HEK293T (cell line): ENCODE results near the gene OCA2.

ENCODE experiments used
- ARNT ChIP-seq: fragments of 450-650 bp; IDR thresholded peaks from 2 replicates; pipeline ENCODE4 v1.6.1; 2017; ENCODE audit warnings: mild to moderate bottlenecking
- BHLHE40 ChIP-seq: fragments of 450-650 bp; IDR thresholded peaks from 2 replicates; pipeline ENCODE4 v1.6.1; 2016; ENCODE audit warnings: mild to moderate bottlenecking, moderate library complexity, borderline replicate concordance
- CTBP1 ChIP-seq: fragments of 450-650 bp; IDR thresholded peaks from 2 replicates; pipeline ENCODE4 v1.6.1; 2016; ENCODE audit warnings: borderline replicate concordance
- ELF4 ChIP-seq: fragments of 450-650 bp; IDR thresholded peaks from 2 replicates; pipeline ENCODE4 v1.6.1; 2017; ENCODE audit warnings: antibody characterized with exemption
- FOXA1 ChIP-seq: fragments of 450-650 bp; IDR thresholded peaks from 2 replicates; pipeline ENCODE4 v1.6.1; 2016; ENCODE audit warnings: mild to moderate bottlenecking
- FOXK2 ChIP-seq: fragments of 450-650 bp; IDR thresholded peaks from 2 replicates; pipeline ENCODE4 v1.6.1; 2016; ENCODE audit warnings: mild to moderate bottlenecking
- FOXM1 ChIP-seq: fragments of 450-650 bp; IDR thresholded peaks from 2 replicates; pipeline ENCODE4 v1.6.1; 2017; ENCODE audit warnings: mild to moderate bottlenecking, borderline replicate concordance
- HDGF ChIP-seq: fragments of 450-650 bp; IDR thresholded peaks from 2 replicates; pipeline ENCODE4 v1.6.1; 2017; ENCODE audit warnings: antibody characterized with exemption, borderline replicate concordance
- NFRKB ChIP-seq: fragments of 450-650 bp; IDR thresholded peaks from 2 replicates; pipeline ENCODE4 v1.6.1; 2016; ENCODE audit warnings: mild to moderate bottlenecking, moderate library complexity
- PKNOX1 ChIP-seq: fragments of 450-650 bp; IDR thresholded peaks from 2 replicates; pipeline ENCODE4 v1.6.1; 2016
- SP1 ChIP-seq: fragments of 450-650 bp; IDR thresholded peaks from 2 replicates; pipeline ENCODE4 v1.6.1; 2017
- SUZ12 ChIP-seq: fragments of 450-650 bp; IDR thresholded peaks from 2 replicates; pipeline ENCODE4 v1.6.1; 2016; ENCODE audit warnings: mild to moderate bottlenecking
- TARDBP ChIP-seq: fragments of 450-650 bp; IDR thresholded peaks from 2 replicates; pipeline ENCODE4 v1.6.1; 2016
- ZNF384 ChIP-seq: fragments of 450-650 bp; IDR thresholded peaks from 2 replicates; pipeline ENCODE4 v1.6.1; 2016

- no peak for TF ChIP-seq FOXA1
- no peak for TF ChIP-seq NFRKB
- no peak for TF ChIP-seq BHLHE40
- no peak for TF ChIP-seq FOXK2
- TF ChIP-seq FOXM1, result no peak
- no peak for TF ChIP-seq HDGF
- TF ChIP-seq ARNT, result no peak
- TF ChIP-seq TARDBP, result no peak
- no peak for TF ChIP-seq ZNF384
- no peak for TF ChIP-seq ELF4
- no peak for TF ChIP-seq SP1
- TF ChIP-seq CTBP1, result no peak
- no peak for TF ChIP-seq SUZ12
- TF ChIP-seq PKNOX1, result no peak
Observed at GRCh38 chr15:27815035-27815434, 284.1 kb downstream of the OCA2 start.
